COR-L47 (cell line): ENCODE data around the gene DCDC2B.

Experiments used
- DNase-seq: peaks from one replicate; lab custom pipeline; 2025; lab: John Stamatoyannopoulos, UW

DCDC2B gene

DNA sequence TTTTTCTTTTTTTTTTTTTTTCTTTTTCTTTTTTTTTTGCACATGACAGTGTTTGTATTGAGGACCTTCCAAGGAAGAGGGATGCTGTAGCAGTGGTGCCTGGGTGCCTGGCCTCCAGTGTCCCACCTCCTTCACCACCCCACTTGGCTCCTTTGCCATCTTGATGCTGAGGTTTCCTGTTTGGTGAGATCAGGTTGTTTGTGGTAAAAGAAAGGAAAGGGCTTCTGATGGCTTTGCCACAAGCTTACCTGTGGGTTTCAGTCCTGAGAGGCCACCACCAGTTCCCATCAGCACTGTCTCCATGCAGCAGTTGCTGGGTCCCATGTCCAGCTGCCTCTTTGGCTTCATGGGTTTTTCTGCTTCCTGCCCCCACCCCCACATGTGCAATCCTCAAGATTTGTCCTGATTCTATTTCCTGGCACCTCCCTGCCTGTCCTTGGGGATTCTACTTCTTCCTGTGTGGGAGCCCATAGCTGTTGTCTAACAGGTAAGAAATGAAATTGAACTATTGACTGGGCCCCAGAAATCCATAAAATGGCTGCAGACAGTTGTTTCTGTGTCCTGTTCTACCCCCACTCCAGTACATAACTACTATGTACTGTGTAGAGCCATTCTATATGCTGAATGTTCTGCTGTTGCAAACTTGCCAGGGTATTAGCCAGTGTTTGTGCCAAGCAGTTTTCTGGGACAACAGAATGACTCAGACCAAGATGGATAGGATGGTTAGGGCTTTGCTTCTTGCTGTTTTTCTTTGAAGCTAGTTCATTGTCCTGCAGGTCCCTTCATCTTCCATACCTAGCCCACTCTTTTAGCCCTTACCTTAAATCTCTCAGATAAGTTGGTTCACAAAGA, 12.7 kb upstream of the DCDC2B start:
- no peak for DNase-seq

DNA sequence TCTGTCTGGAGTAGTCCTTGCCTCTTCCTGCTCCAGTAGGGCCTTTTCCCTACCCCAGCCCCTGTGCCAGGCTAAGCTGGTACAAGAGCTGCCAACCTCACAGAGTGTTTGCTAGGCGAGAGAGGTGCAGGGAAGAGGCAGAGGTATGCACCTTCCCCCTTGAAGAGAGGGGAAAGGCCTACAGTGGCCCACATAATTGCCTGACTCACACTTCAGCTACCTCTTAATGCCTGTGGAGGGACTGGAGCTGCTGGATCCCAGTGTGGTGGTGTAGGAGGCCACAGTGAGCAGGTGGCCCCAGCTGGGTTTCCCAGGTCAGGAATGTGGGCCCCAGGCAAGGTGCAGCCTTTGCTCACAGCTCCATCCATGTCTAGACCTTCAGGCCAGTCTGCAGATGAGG, 11.8 kb upstream of the DCDC2B start:
- no peak for DNase-seq

DNA sequence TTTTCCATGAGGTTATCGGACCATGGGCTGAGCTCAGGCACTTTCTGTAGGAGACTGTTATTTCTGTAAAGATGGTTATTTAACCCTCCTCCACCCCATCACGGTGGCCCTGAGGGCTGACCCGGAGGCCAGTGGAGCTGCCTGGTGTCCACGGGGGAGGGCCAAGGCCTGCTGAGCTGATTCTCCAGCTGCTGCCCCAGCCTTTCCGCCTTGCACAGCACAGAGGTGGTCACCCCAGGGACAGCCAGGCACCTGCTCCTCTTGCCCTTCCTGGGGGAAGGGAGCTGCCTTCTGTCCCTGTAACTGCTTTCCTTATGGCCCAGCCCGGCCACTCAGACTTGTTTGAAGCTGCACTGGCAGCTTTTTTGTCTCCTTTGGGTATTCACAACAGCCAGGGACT, 11.1 kb upstream of the DCDC2B start:
- DNase-seq: no peak

DNA sequence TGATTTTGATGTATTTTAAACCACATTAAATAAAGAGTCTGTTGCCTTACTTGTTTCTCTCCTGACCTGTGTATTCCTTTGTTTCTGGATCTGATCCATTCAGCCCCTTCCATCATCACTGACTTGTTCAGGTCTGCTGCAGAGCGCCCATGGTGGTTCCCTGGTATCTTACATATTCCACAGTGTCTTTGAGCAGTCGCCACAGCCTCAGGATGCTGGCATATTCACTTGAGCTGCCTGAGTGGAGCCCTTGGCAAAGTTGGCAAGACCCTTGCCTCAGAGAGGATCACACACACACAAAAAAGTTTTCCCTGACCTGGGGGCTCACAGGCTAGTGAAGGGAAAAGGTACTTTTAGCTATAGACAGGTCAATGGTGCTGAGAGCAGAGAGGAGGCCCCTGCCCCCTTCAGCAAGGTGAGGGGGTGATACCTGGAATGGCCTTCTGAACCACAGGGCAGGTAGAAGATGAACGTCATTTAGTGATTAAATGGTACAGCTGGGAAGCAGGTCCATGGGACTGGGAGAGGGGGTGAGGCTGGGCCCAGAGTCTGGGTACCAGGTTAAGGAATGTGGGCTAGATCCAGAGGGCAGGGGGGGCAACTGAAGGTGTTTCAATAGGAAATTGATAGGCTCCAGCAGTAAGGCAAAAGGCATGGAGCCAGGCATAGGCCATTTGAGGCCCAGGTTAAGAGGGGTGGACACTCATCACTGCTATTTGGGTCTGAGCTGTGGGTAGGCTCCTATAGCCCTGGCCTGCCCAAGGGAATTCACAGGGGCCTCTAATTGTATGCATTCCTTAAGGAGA, 10.4 kb upstream of the DCDC2B start:
- DNase-seq: no peak

DNA sequence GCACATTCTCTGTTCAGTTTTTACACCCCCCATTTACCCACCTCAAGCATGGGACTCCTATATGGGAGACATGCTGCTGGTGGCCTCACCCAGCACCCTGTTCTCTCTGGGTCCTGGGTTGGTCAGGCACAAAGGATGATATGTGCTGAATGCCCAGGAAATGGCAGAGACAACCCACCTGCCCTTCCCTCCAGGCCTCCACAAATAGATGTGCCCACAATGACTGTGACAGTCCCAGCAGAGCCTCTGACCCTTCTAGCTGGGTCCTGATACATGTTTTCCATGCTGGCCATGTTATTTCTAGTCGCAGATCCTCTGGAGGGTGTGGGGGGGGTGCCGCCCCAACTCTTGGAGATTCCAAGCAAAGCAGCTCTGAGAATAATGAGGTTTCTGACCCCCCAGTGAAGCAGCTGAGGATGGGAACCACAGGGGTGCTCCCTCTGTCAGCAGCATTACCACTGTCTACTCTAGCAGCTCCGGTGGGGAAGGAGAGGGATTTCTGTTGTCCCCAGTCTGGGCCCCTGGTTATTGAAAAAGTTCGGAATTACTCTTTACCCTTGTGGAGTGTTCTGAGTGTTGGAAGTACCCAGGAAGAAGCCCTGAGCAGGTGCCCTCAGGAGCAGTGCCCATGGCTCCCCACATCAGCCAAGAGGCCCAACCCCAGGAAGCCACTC, 9.7 kb upstream of the DCDC2B start:
- DNase-seq: no peak

DNA sequence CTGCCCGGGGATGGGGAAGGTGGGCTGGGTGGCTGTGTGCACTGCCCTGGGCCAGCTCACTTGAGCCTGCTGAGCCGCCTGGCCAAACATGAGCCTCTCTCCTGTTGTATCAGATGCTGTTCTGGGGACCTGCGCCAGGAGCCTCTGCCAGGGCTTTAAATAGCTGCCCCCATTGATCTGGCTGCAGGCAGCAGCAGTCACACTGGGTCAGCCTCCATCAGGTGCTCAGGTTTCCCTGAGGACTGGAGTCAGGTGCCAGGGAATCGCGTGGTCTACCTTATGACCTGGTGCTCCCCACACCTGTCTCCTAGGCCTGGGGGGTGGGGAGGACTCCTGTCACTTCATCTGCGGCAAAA, 9.2 kb upstream of the DCDC2B start:
- DNase-seq: peak; percentile 3

DNA sequence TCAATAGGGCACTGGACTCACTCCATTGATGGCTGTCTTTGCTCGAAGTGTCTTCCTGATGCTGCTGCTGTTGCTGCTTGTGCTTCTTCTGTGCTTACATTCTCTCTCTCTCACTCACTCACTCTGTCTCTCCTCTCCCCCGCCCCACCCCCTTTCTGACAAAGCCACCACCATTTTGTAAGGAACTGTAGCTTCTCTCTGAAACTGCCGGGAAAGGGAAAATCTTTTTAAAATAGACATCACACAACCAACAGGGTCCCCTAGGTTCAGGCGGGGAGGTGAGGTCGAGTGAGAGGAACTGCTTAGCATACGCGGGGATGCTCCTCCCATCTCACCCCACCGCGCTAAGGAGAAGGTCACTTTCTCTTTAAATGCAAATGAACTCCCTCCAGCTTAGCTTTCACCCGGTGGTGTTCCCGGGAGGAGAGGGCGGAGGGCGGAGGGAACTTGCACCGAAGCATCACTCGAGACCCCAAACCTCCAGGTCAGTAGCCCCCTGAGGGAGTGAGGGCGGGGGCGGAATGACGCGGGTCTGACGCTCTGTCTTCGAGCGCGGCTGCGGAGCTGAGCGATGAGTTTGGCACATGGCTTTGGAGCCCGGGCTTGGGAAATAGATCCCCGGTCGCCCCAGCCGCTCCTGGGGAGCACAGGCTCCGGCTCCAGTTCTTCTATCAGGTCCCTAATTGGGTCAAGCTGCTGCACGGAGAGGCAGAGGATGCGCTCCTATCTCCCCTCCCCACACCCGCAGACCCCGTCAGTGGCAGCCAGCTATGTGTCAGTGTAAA, 8.5 kb upstream of the DCDC2B start, which contains the start of gene CCDC28B:
Gene CCDC28B, plus strand, starts transcription at position 370 of the 785 bp plus-strand sequence. CDS start 1,341 bp downstream, outside the sequence.
- DNase-seq: peak; percentile 80

DNA sequence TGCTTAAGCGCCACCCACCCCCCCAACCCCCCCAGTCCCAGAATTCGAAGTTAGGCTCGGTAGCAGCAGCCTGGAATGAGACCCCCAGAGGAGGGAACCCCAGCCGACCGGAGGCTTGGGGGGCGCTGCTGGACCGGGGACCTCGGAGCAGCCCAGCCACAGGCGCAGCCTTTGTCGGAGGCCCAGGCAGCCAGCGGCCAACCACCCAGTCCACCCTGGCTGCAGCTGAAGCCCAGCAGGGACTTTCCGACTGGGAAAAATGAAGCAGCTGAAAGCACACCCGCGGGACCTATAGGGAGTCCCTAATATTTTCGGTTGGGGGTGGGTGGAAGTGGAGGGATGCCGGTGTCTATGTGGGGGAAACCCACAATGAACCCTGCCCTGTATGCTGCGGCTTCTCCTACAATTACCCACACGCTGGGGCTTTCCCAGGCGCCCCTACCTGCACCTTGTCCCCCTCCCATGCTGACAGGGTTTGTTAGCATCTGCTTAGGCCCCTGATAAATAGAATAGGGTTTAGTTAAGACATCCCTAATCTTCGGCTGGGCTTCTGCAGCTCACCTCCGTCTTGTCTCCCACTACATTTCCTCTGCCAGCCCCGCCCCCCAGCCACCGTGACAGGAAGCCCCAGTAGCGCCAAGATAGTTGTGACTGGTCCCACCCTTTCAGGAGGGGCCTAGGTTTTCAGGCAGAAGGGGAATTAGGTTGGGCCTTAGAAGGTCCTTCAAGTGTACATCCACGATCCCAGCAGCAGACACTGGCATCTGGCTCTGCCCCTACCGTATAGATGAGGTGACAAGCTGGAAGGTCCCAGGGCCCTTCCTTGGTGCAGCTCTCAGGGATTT, 7.7 kb upstream of the DCDC2B start:
- DNase-seq: peak; percentile 38

DNA sequence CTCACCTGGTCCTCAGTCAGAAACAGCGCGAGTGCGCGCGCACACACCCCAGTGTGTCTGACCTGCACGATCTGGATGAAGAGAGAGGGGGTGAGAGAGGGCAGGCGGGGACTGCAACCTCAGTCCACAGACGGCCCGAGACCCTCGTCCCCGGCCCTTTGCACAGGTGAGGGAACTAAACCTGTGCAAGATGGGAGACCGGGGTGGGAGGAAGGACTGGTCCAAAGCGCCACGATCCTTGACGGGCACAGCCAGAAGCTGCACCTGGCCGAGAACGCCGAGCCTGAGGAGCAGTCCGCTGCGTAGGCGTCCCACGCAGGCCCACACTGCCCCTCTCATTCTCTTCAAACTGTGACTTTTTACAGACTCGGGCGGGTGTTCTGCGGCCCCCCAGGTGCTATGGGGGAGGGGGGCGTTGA, 3.9 kb upstream of the DCDC2B start:
- peak; percentile 43 for DNase-seq

DNA sequence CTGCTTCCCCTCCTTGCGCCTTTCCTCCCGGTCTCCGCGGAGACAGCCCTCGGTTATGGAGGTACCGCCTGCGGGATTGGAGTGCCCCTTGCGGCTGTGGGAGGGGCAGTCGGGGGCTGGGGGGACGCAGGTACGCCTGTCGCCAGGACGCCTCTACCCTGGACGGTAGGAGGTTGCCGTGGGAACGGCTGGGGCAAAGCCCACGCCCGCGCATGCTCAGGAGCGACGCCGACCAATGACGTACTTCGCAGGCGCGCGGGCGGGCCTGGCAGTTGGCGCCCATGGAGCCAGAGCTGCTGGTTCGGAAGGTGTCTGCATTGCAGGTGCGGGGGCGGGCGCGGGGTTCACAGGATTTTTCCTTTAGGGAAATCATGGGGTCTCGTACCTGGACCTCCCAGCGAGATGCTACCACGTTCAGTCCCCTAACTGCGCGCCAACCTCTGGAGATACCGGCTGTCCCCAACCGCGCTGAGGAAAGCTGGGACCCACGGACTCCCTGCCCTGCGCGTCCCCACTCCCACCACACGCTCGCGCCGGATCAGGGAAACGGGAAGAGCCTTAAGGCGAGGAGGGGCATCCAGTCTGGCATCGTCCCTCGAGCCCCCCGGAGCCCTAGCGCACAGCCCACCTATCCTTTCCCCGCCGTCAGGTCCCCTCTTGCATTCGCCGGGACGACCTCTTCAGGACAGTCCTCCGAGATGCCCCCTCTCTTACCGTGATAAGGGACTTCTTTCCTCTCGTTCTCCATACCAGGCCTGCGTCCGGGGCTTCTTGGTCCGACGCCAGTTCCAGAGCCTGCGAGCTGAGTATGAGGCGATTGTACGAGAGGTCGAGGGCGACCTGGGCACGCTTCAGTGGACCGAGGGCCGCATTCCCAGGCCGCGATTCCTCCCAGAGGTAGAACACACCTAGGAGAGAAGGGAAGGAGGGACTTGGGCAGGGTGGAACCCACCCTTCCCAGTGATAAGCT, 3.2 kb upstream of the DCDC2B start, which contains the start of gene IQCC:
Gene IQCC, plus strand, starts transcription at position 271 of the 970 bp plus-strand sequence. Its CDS starts 11 bp downstream, at position 282.
- peak; percentile 96 for DNase-seq

DNA sequence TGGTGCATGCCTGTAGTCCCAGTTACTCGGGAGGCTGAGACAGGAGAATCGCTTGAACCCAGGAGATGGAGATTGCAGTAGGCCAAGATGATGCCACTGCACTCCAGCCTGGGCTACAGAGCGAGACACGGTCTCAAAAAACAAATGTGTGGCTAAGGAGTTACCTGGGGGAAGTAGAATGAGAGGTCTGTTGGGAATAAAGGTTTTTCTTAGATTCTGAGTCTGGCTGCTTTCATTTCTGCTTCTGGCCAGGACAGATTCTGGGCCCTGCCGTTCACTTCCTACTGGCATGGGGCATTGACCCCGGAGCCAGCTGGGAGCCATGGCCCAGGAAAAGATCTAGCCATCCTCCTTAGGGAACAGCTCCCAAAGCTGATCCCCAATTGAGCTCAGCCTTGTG, 420 bp upstream of the DCDC2B start:
- no peak for DNase-seq

DNA sequence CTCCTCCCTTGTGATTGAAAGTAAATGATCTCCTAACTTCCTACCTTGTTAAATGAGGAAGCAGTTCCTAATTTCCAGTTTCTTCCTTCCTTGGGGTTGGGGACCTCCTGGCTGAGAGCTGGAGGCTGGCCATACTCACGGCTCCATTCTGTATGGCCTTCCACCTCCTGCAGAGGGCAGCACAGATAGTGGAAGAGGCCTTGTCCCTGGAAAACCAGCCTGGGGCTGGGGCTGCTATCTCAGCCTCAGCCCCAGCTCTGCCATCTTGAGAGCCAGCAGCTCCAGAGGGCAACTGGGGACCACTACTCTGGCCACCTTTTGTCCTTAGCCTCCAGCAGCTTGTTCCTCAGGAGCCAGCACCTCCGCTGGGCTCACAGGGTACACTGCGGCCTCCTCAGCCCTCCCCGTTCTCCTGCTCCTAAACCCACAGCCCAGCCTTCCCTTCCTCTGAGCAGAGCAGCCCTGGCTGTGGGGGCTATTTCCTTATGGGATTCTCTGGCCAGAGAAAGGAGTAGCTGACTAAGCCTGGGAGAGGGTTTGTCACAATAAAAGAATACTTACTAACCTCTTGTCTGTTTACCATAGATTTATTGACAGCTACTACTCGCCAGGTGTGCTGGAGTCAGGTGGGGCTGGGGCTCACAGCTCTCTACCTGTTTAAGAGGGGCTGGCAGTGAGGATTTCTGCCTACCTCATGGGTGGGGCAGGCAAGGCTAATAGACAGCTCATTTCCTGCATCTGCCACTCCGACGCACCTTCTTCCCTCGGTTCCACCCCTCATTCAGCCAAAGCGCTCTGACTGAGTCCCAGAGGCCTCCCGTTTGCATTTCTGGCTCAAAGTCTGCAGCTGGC, 7.0 kb downstream of the DCDC2B start:
- peak; percentile 47 for DNase-seq

DNA sequence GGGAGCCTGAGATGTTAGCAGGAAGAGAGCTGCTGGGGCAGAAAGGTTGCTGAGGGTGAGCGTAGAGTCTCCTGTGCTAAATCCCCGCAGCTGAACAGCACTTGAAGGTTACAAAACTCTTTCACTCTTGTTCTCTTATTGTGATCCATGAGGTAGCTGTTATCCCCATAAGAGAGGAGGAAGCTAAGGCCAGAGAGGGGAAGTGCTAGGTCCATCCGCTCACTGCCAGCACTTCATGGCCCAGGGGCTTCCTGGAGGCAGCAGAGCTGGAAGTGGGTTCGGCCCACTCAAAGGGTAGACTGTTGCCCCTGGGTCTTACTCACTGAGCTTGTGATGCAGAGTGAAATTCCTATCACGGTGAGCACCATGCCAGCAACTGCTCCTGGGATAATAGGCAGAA, 7.7 kb downstream of the DCDC2B start:
- DNase-seq: no peak

DNA sequence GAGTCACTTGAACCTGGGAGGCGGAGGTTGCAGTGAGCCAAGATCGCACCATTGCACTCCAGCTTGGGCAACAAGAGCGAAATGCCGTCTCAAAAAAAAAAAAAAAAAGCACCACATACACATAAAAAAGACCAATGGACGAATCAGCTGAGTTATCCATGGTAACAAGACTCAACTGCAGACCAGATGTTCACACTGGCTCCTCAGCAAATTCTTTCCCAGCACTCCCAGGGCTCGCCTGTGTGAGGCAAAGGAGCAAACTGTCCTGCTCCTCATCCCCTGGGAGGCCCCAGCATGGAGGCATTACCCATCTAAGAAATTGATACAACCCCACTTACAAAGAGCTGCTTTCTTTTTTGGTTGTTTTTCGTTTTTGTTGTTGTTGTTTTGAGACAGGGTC, 10.1 kb downstream of the DCDC2B start:
- no peak for DNase-seq

DNA sequence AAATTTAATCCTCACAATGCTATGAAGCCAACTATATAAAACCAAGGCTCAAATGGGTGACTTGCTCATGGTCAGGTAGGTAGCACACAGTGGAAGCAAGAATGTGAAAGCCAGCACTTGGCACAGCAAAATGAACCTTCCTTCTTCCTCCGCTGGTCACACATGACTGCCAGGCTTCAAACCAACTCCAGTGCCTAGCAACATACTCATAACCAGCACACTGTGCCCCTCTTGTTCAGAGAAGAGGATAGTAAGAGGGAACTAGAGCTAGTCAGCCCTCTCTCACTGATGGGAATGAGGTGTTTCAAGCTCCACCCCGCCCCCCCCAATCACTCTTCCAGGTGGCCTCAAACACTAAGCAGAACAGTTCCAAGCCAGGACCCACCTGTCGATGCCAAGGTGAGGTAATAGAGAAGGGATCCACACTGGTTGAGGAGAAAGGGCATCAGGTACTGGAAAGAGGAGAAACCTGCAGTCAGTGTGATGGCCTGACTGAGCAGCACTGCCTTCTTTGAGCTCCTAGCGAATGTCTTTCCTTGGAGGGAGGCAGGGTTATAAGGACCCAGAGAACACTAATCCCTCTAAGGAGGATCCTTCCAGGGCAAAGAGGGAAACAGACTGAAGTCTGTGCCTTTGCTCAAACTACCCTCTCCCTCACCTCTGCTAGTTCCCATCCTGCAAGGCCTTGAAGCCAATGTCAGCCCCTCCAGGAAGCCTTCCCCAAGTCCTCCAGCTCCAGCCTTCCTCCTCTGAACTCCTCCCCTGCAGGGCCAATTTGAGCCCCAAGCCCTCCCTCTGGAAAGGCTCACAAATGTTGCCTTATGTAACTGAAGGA, 12.1 kb downstream of the DCDC2B start:
- no peak for DNase-seq

DNA sequence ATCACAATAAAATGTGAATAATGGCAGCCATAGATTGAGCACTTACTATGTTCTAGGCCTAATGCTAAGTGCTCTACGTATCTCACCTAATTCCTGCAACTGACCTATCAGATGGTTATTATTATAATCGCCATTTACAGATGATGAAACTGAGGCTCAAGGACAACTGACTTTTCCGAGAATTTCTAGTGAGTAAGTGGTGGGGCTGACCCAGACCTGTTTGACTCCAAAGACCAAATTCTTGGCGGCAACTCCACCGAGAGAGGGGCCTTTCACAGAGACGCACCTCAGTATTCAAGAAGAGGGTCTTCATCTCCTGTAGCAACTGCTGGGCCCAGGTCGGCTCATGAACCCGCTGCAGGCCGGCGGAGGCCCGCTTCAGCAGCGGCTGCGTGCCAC, 12.7 kb downstream of the DCDC2B start:
- DNase-seq: no peak

DNA sequence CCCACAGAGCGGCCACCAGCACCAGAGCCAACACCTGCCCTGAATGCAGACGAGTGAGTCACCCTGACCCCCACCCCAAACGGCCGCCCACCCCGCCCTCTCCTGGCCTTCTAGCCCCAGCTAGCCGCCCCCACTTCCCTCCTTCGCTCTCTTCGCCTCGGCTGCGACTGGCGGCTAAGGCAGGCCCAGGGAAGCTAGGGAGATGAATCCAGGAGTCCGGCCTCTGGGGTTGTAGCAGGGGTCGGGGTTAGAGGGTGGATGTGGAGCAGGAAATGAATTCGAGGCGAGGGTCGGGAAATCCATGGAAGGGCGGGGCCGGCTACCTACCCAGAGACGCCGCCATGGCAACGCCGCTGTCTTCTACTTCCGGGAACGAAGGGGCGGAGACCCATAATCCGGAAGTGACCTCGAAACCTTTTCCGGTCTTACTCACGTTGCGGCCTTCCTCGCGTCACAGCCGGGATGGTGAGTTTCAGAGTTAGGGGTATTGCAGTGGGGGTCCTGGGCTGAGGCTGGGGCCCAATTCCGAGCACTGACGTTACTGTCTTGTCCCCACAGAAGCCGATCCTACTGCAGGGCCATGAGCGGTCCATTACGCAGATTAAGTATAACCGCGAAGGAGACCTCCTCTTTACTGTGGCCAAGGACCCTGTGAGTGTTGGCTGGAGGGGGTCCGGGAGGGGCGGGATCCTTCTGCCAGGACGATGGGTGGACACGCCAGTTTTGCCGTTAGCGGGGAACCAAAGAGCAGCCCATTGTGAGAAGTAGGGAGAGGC, 13.3 kb downstream of the DCDC2B start, which contains the start of the genes EIF3I and TMEM234:
Gene EIF3I, plus strand, starts transcription at position 428 of the 776 bp plus-strand sequence. Its CDS starts 35 bp downstream, at position 463.
Gene TMEM234, minus strand, starts transcription at position 374 of the 776 bp plus-strand sequence. Its CDS starts 31 bp downstream, at position 343.
- DNase-seq: peak; percentile 92
